Hepatocyte (in vitro differentiated cells): Measurements from ENCODE around the gene CBR1. TPM values are rescaled to one million over a fixed set of nuclear protein-coding genes. Genes with fewer than 3 reads are reported as not detected.

Source experiments
- DNase-seq: peaks from one replicate; pipeline ENCODE4 v3.0.0-alpha.2; 2016; ENCODE audit warnings: low spot score
- H2AFZ ChIP-seq: fragments of 200-600 bp; sonication (generic); 2 replicates; pipeline ENCODE4 v1.6.0; 2016; ENCODE audit warnings: antibody characterized with exemption, mild to moderate bottlenecking
- H3K27ac ChIP-seq: fragments of 200-600 bp; sonication (generic); 2 replicates; pipeline ENCODE4 v1.5.1; 2016; ENCODE audit warnings: mild to moderate bottlenecking
- H3K27me3 ChIP-seq: fragments of 200-600 bp; sonication (generic); 2 replicates; pipeline ENCODE4 v1.6.1; 2016
- H3K36me3 ChIP-seq: fragments of 200-600 bp; sonication (generic); replicated peaks from 2 replicates; pipeline ENCODE4 v1.5.1; 2016; ENCODE audit warnings: low read depth; ENCODE audit not compliant: insufficient read depth
- H3K4me1 ChIP-seq: fragments of 200-600 bp; sonication (generic); 2 replicates; pipeline ENCODE4 v1.5.1; 2016; ENCODE audit warnings: mild to moderate bottlenecking, moderate library complexity; ENCODE audit not compliant: insufficient read depth
- H3K4me2 ChIP-seq: fragments of 200-600 bp; sonication (generic); 2 replicates; pipeline ENCODE4 v1.6.0; 2016
- H3K4me3 ChIP-seq: fragments of 200-600 bp; sonication (generic); 2 replicates; pipeline ENCODE4 v1.5.1; 2016; ENCODE audit warnings: mild to moderate bottlenecking
- H3K79me2 ChIP-seq: fragments of 200-600 bp; sonication (generic); 2 replicates; pipeline ENCODE4 v1.6.0; 2017; ENCODE audit warnings: mild to moderate bottlenecking
- H3K9me2 ChIP-seq: fragments of 200-600 bp; sonication (generic); replicated peaks from 2 replicates; pipeline ENCODE4 v1.6.0; 2017; ENCODE audit warnings: mild to moderate bottlenecking; ENCODE audit not compliant: insufficient read depth
- H3K9me3 ChIP-seq: fragments of 200-600 bp; sonication (generic); 2 replicates; pipeline ENCODE4 v1.5.1; 2016; ENCODE audit warnings: low read depth, mild to moderate bottlenecking
- H4K20me1 ChIP-seq: fragments of 200-600 bp; sonication (generic); 2 replicates; pipeline ENCODE4 v1.6.0; 2016; ENCODE audit warnings: mild to moderate bottlenecking; ENCODE audit not compliant: insufficient read depth, poor library complexity, severe bottlenecking
- CTCF ChIP-seq: fragments of 200-600 bp; sonication (generic); IDR thresholded peaks from 2 replicates; pipeline ENCODE4 v1.5.1; 2016; ENCODE audit warnings: antibody characterized with exemption, mild to moderate bottlenecking; ENCODE audit not compliant: poor library complexity
- EZH2 ChIP-seq: fragments of 200-600 bp; sonication (generic); IDR thresholded peaks from 2 replicates; pipeline ENCODE4 v1.6.1; 2016; ENCODE audit warnings: antibody characterized with exemption, mild to moderate bottlenecking, borderline replicate concordance
- EZH2phosphoT487 ChIP-seq: fragments of 200-600 bp; sonication (generic); IDR thresholded peaks from one replicate; pipeline ENCODE4 v1.6.1; 2018; ENCODE audit warnings: antibody characterized with exemption, mild to moderate bottlenecking, low read depth, moderate library complexity; ENCODE audit not compliant: unreplicated experiment, severe bottlenecking
- WGBS: methylation state at CpG from one replicate; pipeline ENCODE4 v1.1.6; 2016; ENCODE audit warnings: low lambda C conversion rate; ENCODE audit errors: missing lambda C conversion rate; 5-methylcytosine and 5-hydroxymethylcytosine counted together
- polyA plus RNA-seq: library from polyadenylated mRNA; unstranded; fragments of >200 nt; fragmentation: Nextera tagmentation; extraction: Ambion mirVana; gene quantifications from 2 replicates; pipeline ENCODE4 v1.2.1, GENCODE V29; 2016
- total RNA-seq: library from RNA; depleted of rRNA; stranded (reverse); fragments of >200 nt; gene quantifications from 2 replicates; pipeline ENCODE4 v1.2.3, GENCODE V29; 2014

The CBR1 gene
- total and polyA plus RNA-seq, 2 experiments from 2014 or later: 113 to 130 TPM

- H3K9me3 ChIP-seq: no peaks in the 10 kb centered on the region
- H3K79me2 ChIP-seq: no peaks in the 10 kb centered on the region
- no peak overlapping the region for H3K27ac ChIP-seq
- H3K36me3 ChIP-seq: no peaks in the 10 kb centered on the region
- H3K27me3 ChIP-seq: peaks cover 14% of the 10 kb centered on the region
- H3K4me3 ChIP-seq: no peak overlapping the region
- H2AFZ ChIP-seq: no peak overlapping the region
- no peaks in the 10 kb centered on the region for H3K9me2 ChIP-seq
- H3K4me1 ChIP-seq: no peaks in the 10 kb centered on the region
- WGBS: 62% methylated on average over 29 of the region's 29 CpGs
- peak overlapping the region; percentile 46 for H3K4me2 ChIP-seq
- peak; percentile 41 for DNase-seq
- no peak for TF ChIP-seq EZH2phosphoT487
- no peak for TF ChIP-seq EZH2
- TF ChIP-seq CTCF: peak; percentile 45
- H4K20me1 ChIP-seq: no peaks in the 10 kb centered on the region
Measured at GRCh38 chr21:36104317-36105300, 34.8 kb downstream of the CBR1 start.

GRCh38 chr21:36105327-36105842, 35.6 kb downstream of the CBR1 start:
- no peak overlapping the region for H3K4me3 ChIP-seq
- H3K79me2 ChIP-seq: no peaks in the 10 kb centered on the region
- H3K9me2 ChIP-seq: no peaks in the 10 kb centered on the region
- peaks cover 14% of the 10 kb centered on the region for H3K27me3 ChIP-seq
- no peaks in the 10 kb centered on the region for H4K20me1 ChIP-seq
- H3K36me3 ChIP-seq: no peaks in the 10 kb centered on the region
- H2AFZ ChIP-seq: no peak overlapping the region
- TF ChIP-seq EZH2 (no peak), CTCF (no peak), EZH2phosphoT487 (no peak)
- no peak for DNase-seq
- H3K27ac ChIP-seq: no peak overlapping the region
- no peaks in the 10 kb centered on the region for H3K4me1 ChIP-seq
- no peaks in the 10 kb centered on the region for H3K9me3 ChIP-seq
- no peak overlapping the region for H3K4me2 ChIP-seq
- WGBS: 71% methylated on average over 4 of the region's 4 CpGs

GRCh38 chr21:36109868-36110267, 40.0 kb downstream of the CBR1 start:
- no peaks in the 10 kb centered on the region for H3K79me2 ChIP-seq
- no peaks in the 10 kb centered on the region for H4K20me1 ChIP-seq
- no peaks in the 10 kb centered on the region for H3K9me3 ChIP-seq
- peaks cover 4% of the 10 kb centered on the region for H3K4me1 ChIP-seq
- no peak for DNase-seq
- peaks cover 8% of the 10 kb centered on the region for H3K27me3 ChIP-seq
- TF ChIP-seq EZH2phosphoT487 (no peak), CTCF (no peak), EZH2 (no peak)
- H2AFZ ChIP-seq: no peak overlapping the region
- 95% methylated on average over 10 of the region's 10 CpGs for WGBS
- H3K27ac ChIP-seq: no peak overlapping the region
- no peak overlapping the region for H3K4me2 ChIP-seq
- no peaks in the 10 kb centered on the region for H3K9me2 ChIP-seq
- no peaks in the 10 kb centered on the region for H3K36me3 ChIP-seq
- no peak overlapping the region for H3K4me3 ChIP-seq
